HFF-Myc (cell line): ENCODE data around the gene AMACR.
"Not testable (repeated sequence)": the region's sequence is repeated elsewhere in the genome, so short reads cannot be mapped to it uniquely, and the experiment has no call there.

Source experiments
- DNase-seq: peaks from one replicate; pipeline ENCODE4 v3.0.0-alpha.2; 2011; ENCODE audit warnings: low read depth; ENCODE audit errors: extremely low read depth
- H3K4me3 ChIP-seq: replicated peaks from 2 replicates; pipeline ENCODE4 v1.5.1; 2011; ENCODE audit warnings: low read depth, mild to moderate bottlenecking, control low read depth, low read length
- TF ChIP-seq, protein P1 (sequence below): IDR thresholded peaks from 2 replicates; pipeline ENCODE4 v1.5.1; 2012; ENCODE audit warnings: mild to moderate bottlenecking, low read depth, low read length, control low read depth; ENCODE audit errors: missing control alignments

The AMACR gene

DNA sequence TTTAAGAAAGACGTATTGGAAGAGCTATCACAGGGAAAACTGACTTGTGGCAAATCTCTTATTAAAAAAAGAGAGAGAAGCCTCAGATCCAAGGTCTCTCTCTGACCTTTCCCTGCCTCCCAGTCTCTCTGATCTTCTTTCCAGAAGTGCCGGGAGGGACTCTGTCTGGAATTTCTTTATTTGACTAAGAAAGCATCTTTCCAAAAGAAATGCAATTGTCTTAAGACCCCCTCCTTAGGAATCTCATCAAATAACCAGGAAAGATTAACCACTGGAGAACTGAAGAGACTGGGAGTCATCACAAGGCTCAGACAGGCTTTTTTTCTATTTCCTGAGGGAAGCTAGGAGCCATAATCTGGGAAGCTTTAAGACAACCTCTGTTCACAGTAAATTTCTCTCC is 30.5 kb upstream of the AMACR start:
- TF ChIP-seq, protein P1, sequence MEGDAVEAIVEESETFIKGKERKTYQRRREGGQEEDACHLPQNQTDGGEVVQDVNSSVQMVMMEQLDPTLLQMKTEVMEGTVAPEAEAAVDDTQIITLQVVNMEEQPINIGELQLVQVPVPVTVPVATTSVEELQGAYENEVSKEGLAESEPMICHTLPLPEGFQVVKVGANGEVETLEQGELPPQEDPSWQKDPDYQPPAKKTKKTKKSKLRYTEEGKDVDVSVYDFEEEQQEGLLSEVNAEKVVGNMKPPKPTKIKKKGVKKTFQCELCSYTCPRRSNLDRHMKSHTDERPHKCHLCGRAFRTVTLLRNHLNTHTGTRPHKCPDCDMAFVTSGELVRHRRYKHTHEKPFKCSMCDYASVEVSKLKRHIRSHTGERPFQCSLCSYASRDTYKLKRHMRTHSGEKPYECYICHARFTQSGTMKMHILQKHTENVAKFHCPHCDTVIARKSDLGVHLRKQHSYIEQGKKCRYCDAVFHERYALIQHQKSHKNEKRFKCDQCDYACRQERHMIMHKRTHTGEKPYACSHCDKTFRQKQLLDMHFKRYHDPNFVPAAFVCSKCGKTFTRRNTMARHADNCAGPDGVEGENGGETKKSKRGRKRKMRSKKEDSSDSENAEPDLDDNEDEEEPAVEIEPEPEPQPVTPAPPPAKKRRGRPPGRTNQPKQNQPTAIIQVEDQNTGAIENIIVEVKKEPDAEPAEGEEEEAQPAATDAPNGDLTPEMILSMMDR: no peak
- no peak overlapping the region for H3K4me3 ChIP-seq
- DNase-seq: no peak

DNA sequence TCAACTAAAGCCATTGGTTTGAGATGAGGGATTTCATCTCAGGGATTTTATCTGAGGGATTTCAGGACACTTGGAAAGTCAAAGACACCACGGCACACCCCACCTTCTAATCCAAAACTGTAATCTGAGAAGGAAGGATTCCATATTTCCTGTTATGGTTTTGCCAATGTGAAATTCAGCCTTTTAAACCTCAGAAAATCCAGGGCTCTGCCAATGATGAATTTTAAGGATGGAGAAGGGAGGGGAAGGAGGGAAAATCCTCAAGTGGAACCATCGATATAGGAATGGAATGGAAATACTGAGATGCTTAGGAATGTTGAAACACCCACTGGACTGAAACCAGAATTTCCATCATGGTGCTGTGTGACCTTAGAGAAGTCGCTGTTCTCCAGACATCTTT is 29.9 kb upstream of the AMACR start:
- no peak for DNase-seq
- TF ChIP-seq, protein P1: no peak

DNA sequence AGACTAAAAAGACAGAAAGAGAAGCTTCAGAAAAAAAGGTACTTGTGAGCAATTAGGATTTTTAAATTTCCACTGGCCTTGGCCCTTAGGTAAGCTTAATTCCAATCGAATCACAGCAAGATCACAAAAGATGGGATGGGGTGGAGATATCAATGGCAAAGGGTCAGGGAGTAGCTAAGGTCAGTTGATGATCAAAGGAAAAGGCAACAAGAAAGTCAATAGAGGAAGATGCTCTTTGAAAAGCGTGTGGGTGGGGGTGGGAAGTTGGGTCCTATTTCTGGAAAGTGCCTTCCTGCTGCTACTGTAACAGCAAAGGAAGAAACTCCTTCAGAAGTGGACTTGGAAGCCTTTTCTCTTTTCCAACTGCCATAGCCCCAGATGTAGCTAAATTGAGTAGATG is 27.9 kb upstream of the AMACR start:
- DNase-seq: no peak
- no peak overlapping the region for H3K4me3 ChIP-seq
- TF ChIP-seq, protein P1: no peak

More for the DNA sequence above, 29.9 kb upstream of the AMACR start:
- no peak overlapping the region for H3K4me3 ChIP-seq

GRCh38 chr5:34034534-34035327 is 26.9 kb upstream of the AMACR start:
- TF ChIP-seq, protein P1: no peak
- no peak for DNase-seq
- H3K4me3 ChIP-seq: no peak overlapping the region

DNA sequence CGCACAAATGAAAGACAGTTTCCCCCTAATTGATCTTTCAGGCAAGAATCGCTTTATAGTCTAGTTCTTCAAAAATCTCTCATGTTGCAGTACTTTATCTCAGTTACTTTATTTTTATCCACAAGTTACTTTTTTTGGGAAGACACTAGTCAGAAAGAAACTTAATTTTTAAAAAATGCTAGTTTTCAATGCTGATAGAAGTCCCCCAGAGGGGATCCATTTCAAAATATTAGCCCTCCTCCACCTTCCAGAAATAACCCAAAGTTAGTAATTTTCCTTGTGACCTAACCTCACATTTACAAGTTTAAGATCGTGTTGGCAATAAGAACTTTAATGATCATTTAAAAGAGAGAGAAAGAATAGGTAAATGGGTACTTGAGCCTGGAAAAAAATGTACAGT is 24.1 kb upstream of the AMACR start:
- no peak for DNase-seq
- TF ChIP-seq, protein P1: no peak
- no peak overlapping the region for H3K4me3 ChIP-seq

DNA sequence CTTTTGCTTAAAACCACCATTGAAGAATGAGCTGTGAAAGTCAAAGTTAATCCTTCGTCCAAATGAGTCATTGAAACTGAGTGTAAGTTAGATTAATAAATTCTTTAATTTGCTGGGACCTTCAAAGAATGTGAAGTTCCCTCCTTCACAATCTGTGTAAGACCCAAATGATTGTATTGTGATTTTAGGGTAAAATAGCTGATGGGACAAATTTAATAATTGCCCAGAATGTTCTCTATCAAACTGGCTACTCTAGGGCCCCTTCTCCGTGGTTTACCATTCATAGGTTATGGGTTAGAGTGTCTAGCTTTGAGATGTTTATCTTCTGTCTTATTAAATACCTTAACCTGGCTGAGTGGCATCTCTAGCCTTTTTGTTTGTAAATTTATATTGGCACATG is 23.3 kb upstream of the AMACR start:
- DNase-seq: no peak
- no peak overlapping the region for H3K4me3 ChIP-seq
- TF ChIP-seq, protein P1: no peak

DNA sequence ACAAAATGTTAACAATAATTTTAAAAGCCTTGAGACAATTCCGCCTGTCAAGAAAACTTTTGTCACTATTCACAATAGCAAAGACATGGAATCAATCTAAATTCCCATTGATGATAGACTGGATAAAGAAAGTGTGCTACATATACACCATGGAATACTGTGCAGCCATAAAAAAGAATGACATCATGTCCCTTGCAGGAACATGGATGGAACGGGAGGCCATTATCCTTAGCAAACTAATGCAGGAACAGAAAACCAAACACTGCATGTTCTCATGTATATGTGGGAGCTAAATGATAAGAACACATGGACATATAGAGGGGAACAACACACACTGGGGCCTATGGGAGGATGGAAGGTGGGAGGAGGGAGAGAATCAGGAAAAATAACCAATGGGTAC is 22.7 kb upstream of the AMACR start:
- not testable (repeated sequence) for DNase-seq, H3K4me3 ChIP-seq
